GM19395 (cell line): ENCODE data around the gene TYK2.
"Not testable (repeated sequence)": the region's sequence is repeated elsewhere in the genome, so short reads cannot be mapped to it uniquely, and the experiment has no call there.

Experiments
- ATAC-seq: cut with Tn5 transposase; IDR thresholded peaks from one replicate; pipeline ENCODE4 v1.9.1; 2021; ENCODE audit warnings: mild to moderate bottlenecking, moderate library complexity; ENCODE audit not compliant: unreplicated experiment

Gene TYK2

GRCh38 chr19:10336725-10337124 is 43.6 kb downstream of the TYK2 start:
- not testable (repeated sequence) for ATAC-seq

- no peak for ATAC-seq
Measured at GRCh38 chr19:10335352-10335985, 44.9 kb downstream of the TYK2 start.

GRCh38 chr19:10334588-10335351 is 45.6 kb downstream of the TYK2 start:
- no peak for ATAC-seq

- ATAC-seq = peak; percentile 5
Measured at GRCh38 chr19:10333758-10334587, 46.4 kb downstream of the TYK2 start.

- peak; percentile 87 for ATAC-seq
Measured at GRCh38 chr19:10332965-10333757, 47.2 kb downstream of the TYK2 start, which contains the start of gene RAVER1. TSS of gene RAVER1 (minus strand) at chr19:10333529. CDS start at chr19:10333507, 22 bp downstream.

GRCh38 chr19:10332158-10332964 is 48.0 kb downstream of the TYK2 start:
- no peak for ATAC-seq

- no peak for ATAC-seq
Measured at GRCh38 chr19:10329555-10329954, 50.8 kb downstream of the TYK2 start.

GRCh38 chr19:10328558-10329429 is 51.6 kb downstream of the TYK2 start:
- ATAC-seq = no peak

GRCh38 chr19:10327793-10328192 is 52.6 kb downstream of the TYK2 start:
- no peak for ATAC-seq

GRCh38 chr19:10325732-10326131 is 54.6 kb downstream of the TYK2 start:
- no peak for ATAC-seq

GRCh38 chr19:10321874-10322835 is 58.2 kb downstream of the TYK2 start:
- ATAC-seq = no peak

- no peak for ATAC-seq
Measured at GRCh38 chr19:10321417-10321797, 59.0 kb downstream of the TYK2 start.

GRCh38 chr19:10320602-10321416 is 59.6 kb downstream of the TYK2 start:
- ATAC-seq = no peak

- no peak for ATAC-seq
Measured at GRCh38 chr19:10318807-10319682, 61.3 kb downstream of the TYK2 start.

- no peak for ATAC-seq
Measured at GRCh38 chr19:10317857-10318462, 62.4 kb downstream of the TYK2 start.
